HS-27A (cell line): ENCODE measurements around the gene MMP17.

Experiments used
- DNase-seq: peaks from one replicate; pipeline ENCODE4 v3.0.0-alpha.2; 2012; ENCODE audit warnings: low read depth, missing footprints

MMP17 gene

DNA sequence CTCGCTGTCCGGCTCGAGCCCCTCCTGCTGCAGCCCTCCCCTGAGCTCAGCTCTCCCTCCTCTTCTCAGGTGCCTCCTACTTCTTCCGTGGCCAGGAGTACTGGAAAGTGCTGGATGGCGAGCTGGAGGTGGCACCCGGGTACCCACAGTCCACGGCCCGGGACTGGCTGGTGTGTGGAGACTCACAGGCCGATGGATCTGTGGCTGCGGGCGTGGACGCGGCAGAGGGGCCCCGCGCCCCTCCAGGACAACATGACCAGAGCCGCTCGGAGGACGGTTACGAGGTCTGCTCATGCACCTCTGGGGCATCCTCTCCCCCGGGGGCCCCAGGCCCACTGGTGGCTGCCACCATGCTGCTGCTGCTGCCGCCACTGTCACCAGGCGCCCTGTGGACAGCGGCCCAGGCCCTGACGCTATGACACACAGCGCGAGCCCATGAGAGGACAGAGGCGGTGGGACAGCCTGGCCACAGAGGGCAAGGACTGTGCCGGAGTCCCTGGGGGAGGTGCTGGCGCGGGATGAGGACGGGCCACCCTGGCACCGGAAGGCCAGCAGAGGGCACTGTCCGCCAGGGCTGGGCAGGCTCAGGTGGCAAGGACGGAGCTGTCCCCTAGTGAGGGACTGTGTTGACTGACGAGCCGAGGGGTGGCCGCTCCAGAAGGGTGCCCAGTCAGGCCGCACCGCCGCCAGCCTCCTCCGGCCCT lies 22.8 kb downstream of the MMP17 start:
- DNase-seq, result no peak

GRCh38 chr12:131851741-131852550 lies 23.8 kb downstream of the MMP17 start:
- DNase-seq, result no peak

DNA sequence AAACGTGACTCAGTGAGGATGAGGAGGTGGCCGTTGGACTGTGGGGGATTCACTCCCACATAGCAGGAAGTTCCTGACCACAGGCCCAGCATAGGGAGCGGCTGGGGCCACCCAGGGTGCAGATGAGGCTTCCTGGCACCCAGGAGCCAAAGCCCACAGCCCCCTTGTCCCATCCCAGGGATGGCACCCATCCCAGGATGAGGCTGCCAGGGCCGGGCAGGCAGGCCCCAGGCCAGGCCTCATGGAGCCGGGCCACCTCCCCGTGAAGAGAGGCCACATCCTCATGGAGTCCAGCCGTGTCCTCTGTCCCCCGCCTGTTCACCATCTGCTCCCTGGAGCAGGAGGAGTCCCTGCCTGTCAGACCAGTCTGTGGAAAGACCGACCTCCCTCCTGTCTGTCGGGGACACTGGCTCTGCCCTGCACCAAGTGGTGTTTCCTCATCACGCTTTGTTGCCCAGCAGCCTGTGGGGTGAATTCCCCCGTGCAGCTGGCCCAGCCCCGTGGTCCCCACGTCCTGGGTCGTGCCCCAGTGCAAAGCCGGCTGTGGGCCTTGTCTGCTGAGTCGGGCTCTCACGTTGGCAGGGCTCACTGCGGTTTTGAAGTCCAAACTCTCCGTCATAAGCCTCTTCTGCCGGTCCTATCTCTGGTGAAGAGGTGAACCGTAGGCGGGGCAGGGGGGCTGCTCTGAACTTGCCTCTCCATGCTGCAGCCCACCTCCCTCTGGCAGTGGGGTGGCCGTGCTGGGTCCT lies 24.5 kb downstream of the MMP17 start:
- DNase-seq, result no peak

DNA sequence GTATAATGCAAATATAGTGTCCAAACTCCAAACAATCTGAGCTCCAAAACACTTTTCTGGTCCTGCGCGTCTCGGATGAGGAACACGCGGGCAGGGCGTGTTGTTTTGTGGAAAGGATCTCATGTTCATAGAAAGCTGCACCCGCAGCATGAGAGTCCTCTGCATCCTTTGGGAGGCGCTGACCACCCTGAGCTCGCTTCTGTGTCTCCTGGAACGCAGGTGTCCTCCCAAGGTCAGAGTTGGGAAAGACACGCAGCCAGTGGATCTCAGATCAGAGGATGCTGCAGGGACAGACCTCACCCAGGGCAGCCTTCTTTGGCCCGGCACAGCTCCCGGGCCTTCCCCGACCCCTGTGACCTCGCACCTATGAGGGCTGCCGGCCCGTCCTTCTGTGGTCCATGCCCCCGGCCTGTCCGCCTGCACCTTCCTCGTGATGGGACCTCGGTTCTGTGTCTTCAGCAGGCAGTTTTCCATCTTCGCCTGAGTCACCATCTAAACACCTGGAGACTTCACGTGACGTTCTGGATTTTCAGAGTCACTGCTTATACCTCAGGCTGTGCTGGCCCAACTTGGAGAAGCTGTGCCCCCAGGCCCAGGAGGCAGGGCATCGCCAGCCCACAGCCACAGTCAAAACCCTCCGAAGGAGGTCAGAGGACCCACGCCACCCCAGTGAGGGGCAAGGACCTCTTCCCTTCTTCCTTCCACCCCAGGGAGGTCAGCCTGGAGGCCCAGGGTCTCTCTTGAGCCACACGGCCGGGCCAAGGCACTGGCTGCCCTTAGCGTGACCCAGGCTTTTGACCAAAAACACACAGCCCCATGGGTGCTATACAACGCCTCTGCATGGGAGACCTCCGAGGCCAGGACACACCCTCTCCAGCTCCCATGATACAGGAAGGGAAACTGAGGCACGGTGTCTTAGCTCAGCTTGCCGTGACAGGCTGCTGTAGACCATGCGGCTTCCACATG lies 25.9 kb downstream of the MMP17 start:
- no peak for DNase-seq

DNA sequence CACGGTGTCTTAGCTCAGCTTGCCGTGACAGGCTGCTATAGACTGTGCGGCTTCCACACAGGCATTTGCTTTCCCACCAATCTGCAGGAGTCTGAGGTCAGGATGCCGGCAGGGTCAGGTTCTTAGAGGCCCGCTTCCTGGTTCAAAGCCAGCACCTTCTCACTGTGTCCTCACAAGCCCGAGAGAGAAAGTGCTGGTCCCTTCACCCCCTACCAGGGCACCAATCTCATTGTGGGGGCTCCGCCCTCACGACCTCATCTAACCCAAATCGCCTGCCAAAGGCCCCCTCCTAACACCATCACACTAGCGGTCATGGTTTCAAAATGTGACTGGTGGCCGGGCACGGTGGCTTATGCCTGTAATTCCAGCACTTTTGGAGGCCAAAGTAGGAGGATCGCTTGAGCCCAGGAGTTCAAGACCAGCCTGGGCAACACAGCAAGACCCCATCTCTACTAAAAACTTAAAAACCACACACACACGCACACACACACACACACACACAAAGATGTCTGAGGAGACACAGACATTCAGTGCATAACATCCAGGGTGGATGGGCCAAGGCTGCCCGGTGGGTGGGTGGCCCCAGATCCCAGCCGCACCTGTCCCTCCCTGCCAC lies 26.8 kb downstream of the MMP17 start:
- no peak for DNase-seq

DNA sequence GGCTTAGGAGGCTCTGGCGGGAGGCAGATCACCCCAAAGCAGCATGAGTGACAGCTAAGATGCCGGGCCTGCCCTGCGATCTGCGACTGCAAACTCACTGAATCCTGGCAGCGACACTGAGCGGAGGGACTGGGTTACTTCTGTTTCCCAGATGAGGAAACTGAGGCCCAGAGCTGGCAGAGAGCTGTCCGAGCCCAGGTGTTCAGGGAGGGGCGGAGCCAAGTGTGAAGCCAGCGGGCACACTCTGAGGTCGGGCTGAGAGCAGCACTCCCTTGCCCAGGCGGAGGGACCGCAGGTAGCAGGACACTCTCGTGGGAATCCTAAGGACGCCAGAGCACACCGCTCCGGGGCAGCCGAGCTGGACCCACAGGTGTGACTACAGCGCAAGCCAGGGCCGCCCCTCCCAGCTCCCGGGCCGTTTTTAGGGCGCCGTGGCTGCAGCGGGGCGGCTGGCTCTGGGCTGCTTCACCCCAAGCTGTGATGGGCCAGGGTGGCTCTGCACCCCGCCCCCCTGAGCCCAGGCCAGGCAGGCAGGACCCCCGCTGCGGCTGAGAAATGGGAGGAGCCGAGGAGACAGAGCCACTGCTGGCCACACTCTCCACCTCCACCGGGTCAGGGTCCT lies 27.4 kb downstream of the MMP17 start:
- no peak for DNase-seq

- DNase-seq, result no peak
Measured at GRCh38 chr12:131856366-131857097, 28.3 kb downstream of the MMP17 start.

DNA sequence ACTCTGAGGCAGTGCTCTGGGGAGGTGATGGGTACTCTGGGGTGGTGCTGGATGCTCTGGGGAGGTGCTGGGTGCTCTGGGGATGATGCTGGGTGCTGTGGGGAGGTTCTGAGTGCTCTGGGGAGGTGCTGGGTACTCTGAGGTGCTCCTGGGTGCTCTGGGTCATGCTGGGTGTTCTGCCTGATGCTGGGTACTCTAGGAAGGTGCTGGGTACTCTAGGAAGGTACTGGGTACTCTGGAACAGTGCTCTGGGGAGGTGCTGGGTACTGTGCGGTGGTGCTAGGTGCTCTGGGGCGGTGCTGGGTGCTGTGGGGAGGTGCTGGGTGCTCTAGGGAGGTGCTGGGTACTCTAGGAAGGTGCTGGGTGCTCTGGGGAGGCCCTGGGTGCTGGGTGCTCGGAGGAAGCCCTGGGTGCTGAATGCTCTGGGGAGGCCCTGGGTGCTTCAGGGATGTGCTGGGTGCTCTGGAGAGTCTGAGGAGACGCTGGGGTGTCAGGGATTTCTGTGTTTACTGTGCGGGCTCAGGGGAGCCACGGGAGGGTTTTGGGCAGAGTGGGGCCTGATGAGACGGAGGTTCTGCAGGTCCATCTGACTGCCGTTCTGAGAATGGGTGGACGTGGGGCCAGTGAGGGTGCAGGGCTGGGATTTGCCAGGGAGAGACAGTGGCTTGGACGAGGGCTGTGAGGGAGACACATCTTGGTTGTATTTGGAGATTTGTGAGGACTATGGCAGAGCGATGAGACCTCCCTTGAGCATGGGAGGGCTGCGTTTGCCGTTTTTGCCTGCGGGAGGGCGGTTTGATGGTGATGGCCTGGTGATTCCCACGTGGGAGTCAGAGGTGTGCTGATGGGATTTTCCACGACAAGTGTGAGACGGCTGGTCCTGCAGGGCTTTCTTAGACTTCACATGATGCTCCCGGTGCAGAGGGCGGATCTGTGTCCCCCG lies 30.0 kb downstream of the MMP17 start:
- DNase-seq, result no peak

GRCh38 chr12:131860472-131861260 lies 32.5 kb downstream of the MMP17 start:
- DNase-seq, result no peak

GRCh38 chr12:131861261-131862083 lies 33.3 kb downstream of the MMP17 start:
- no peak for DNase-seq

DNA sequence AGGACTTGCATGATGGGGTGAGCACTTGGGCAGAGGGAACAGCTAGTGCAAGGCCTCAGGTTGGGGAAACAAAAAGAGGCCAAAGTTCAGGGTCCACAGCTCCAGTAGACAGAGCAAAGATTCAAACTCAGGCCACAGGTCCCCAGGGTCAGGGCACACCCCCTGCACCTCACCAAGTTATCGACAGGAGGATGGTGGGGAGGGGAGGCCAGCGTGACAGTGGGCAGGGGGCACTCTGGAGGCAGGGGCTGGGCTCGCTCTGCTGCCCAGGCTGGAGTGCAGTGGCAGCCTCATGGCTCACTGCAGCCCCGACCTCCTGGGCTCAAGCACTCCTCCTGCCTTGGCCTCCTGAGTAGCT lies 33.9 kb downstream of the MMP17 start:
- DNase-seq, result no peak

DNA sequence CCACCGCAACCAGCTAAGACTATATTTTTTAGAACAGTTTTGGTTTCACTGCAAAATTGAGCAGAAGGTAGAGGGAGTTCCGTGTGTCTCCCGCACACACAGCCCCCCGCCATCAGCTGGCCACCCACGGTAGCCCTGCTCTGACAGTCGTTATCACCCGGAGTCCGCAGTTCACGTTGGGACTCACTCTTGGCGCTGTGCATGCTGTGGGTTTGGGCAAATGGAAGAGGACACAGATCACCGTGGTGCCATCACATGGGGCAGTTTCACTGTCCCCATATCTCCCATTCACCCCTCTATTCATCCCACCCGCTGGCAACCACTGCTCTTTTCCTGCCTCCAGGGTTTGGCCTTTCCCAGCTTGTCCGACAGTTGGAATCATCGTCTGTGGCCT lies 34.4 kb downstream of the MMP17 start:
- no peak for DNase-seq

DNA sequence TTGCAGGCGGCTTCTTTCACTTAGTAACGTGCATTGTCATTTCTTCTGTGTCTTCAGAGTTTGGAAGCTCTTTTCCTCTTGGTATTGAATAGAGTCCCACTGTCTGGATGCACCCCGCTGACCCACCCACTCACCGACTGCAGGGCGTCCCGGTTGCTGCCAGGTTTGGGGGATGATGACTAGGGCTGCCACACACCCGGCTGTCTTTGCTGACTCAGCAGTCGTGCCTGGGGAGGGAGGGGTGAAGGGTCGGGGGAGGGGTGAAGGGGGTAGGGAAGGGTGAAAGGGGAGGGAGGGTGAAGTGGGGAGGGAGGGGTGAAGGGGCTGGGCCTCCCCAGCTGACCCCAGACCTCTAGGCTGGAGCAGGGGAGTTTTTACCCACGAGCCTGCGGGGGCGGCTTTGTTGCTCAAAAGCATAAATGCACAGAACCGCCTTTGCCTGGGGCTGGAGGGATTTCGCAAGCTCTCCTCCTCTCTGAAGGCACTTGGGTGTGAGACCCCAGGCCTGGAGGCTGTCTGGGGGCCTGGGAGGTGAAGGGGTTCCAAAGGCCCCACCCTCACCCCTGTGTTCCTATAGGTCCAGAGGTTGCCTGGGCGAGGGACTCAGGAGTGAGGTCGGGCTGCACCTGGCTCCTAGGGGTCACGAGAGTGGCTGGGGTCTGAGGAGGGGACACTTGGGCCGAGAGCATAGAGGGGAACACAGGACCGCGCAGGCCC lies 35.0 kb downstream of the MMP17 start:
- no peak for DNase-seq

DNA sequence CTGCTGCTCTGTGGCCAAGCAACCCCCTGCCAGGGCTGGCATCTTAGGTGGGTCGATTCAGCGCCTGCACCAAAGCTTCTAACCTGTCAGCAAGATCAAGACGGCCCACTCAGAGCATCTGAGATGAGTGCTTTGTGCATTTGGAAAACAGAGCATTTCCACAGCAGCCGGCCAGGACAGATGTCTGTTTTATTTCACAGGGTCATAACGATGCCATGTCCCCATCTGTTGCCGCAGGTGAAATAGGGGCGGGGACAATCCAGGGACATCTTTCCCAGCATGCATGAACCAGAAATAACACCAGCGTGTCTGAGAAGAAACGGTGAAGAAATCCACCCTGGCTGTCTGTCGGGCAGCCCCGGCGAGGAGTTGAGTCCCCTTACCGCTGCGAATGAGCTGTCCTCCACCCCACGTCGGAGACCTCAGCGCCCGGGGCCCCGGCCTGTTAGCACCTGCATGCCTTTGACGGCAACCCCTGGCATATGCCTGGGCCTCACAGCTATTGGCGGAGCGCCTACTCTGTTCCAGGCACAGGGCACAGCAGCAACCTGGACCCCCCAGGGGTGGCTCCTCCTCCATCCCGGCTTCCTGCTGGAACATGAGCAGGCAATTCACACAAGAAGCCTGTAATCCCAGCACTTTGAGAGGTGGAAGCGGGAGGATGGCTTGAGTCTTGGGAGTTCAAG lies 35.7 kb downstream of the MMP17 start:
- DNase-seq, result no peak

- no peak for DNase-seq
Measured at GRCh38 chr12:131864469-131864868, 36.3 kb downstream of the MMP17 start.
